Measurements from ENCODE around the gene VIM.

DNA sequence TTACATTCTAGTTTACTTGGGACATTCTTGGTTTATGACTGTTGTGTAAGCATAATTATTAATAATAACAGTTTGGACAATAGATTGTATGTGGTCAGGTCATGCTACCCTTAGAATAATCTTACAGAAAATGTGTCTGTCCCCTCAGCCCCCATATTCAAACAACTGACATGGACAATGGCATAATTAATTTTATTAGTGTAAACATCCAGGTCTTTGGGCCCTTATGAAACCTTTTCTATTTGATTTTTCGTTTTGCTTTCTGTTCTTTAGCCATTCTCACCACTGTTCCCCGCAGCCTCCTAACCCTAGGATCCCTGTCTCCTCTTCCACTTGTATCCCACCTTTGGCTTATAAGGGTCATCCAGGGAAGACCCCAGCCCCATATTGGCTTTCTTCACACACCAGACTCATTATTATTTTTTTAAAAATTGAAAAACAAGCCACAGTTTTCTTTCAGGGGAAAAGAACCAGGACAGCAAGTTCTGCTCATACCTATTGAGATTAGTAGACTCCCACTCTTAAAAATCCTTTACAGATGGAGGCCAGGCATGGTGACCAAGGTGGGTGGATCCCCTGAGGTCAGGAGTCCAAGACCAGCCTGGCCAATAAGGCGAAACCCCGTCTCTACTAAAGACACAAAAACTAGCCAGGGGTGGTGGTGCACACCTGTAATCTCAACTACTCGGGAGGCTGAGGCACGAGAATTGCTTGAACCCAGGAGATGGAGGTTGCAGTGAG is 11.5 kb downstream of the VIM start:
- no peak for TF ChIP-seq POLR2A (IDR thresholded peaks at IDR 0.05)
- TF ChIP-seq, protein P1, sequence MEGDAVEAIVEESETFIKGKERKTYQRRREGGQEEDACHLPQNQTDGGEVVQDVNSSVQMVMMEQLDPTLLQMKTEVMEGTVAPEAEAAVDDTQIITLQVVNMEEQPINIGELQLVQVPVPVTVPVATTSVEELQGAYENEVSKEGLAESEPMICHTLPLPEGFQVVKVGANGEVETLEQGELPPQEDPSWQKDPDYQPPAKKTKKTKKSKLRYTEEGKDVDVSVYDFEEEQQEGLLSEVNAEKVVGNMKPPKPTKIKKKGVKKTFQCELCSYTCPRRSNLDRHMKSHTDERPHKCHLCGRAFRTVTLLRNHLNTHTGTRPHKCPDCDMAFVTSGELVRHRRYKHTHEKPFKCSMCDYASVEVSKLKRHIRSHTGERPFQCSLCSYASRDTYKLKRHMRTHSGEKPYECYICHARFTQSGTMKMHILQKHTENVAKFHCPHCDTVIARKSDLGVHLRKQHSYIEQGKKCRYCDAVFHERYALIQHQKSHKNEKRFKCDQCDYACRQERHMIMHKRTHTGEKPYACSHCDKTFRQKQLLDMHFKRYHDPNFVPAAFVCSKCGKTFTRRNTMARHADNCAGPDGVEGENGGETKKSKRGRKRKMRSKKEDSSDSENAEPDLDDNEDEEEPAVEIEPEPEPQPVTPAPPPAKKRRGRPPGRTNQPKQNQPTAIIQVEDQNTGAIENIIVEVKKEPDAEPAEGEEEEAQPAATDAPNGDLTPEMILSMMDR (IDR thresholded peaks at IDR 0.05) = no peak
- no peak for TF ChIP-seq POLR2AphosphoS5 (IDR thresholded peaks at IDR 0.05)
